ENCODE measurements around the gene GRIK3. TPM values are rescaled to one million over a fixed set of nuclear protein-coding genes. Genes with fewer than 3 reads are reported as not detected.

The GRIK3 gene
- total and polyA plus RNA-seq, 12 donors = 0.09 to 3.1 (median 0.69) TPM

- Histone ChIP-seq H3K9me3 (replicated peaks in 1 of 3) (no peaks in the 10 kb centered on the region), H3K4me1 (replicated peaks in 1 of 2) (no peaks in the 10 kb centered on the region), H3K4me3 (no peak overlapping the region), H3K27me3 (no peaks in the 10 kb centered on the region), H3K36me3 (replicated peaks in 1 of 2) (no peaks in the 10 kb centered on the region), H3K27ac (no peak overlapping the region)
- TF ChIP-seq CTCF (IDR thresholded peaks at IDR 0.05) (no peak), POLR2A (IDR thresholded peaks at IDR 0.05) (no peak)
- intact Hi-C loops (cut with DNase I) = no loop called here
- 75 to 83% (median 79%) methylated on average over 2 to 7 of the region's 7 CpGs for WGBS, 4 donors
- no peak for DNase-seq
Observed at GRCh38 chr1:36821386-36821785, 212.9 kb downstream of the GRIK3 start.

- no peaks in the 10 kb centered on the region for H3K4me1 ChIP-seq (replicated peaks in 1 of 2)
- WGBS, 4 donors = 59 to 79% (median 69%) methylated on average over 1 to 2 of the region's 2 CpGs
- H3K27me3 ChIP-seq = no peaks in the 10 kb centered on the region
- H3K27ac ChIP-seq = no peak overlapping the region
- no peak for DNase-seq
- H3K4me3 ChIP-seq = no peak overlapping the region
- no peaks in the 10 kb centered on the region for H3K36me3 ChIP-seq (replicated peaks in 1 of 2)
- H3K9me3 ChIP-seq (replicated peaks in 1 of 3) = no peaks in the 10 kb centered on the region
- TF ChIP-seq POLR2A (IDR thresholded peaks at IDR 0.05) = no peak
- no peak for TF ChIP-seq CTCF (IDR thresholded peaks at IDR 0.05)
- intact Hi-C loops (cut with DNase I) = no loop called here
Observed at GRCh38 chr1:36818771-36819170, 215.5 kb downstream of the GRIK3 start.

GRCh38 chr1:36816348-36816747 lies 218.0 kb downstream of the GRIK3 start:
- Histone ChIP-seq H3K27ac (no peak overlapping the region), H3K27me3 (no peaks in the 10 kb centered on the region), H3K36me3 (replicated peaks in 1 of 2) (no peaks in the 10 kb centered on the region), H3K4me3 (no peak overlapping the region), H3K9me3 (replicated peaks in 1 of 3) (no peaks in the 10 kb centered on the region), H3K4me1 (replicated peaks in 1 of 2) (no peaks in the 10 kb centered on the region)
- intact Hi-C loops (cut with DNase I) = no loop called here
- no peak for DNase-seq
- TF ChIP-seq POLR2A (IDR thresholded peaks at IDR 0.05) = no peak
- no peak for TF ChIP-seq CTCF (IDR thresholded peaks at IDR 0.05)
- 67 to 95% (median 87%) methylated on average over 2 of the region's 2 CpGs for WGBS, 4 donors

- no peak for DNase-seq
Observed at GRCh38 chr1:36814774-36815173, 219.5 kb downstream of the GRIK3 start.

More at GRCh38 chr1:36814774-36815173, 219.5 kb downstream of the GRIK3 start:
- H3K4me1 ChIP-seq (replicated peaks in 1 of 2) = no peaks in the 10 kb centered on the region
- WGBS, 4 donors = 65 to 80% (median 70%) methylated on average over 4 of the region's 4 CpGs
- no peak overlapping the region for H3K27ac ChIP-seq
- intact Hi-C loops (cut with DNase I) = no loop called here
- H3K27me3 ChIP-seq = no peaks in the 10 kb centered on the region
- H3K36me3 ChIP-seq (replicated peaks in 1 of 2) = no peaks in the 10 kb centered on the region
- H3K9me3 ChIP-seq (replicated peaks in 1 of 3) = no peaks in the 10 kb centered on the region
- TF ChIP-seq POLR2A (IDR thresholded peaks at IDR 0.05) = no peak
- TF ChIP-seq CTCF (IDR thresholded peaks at IDR 0.05) = no peak
- H3K4me3 ChIP-seq = no peak overlapping the region
